Activated T-cell treated with anti-CD3 and anti-CD28 coated beads, Interleukin-2, amount 50 U/mL, for 72 hours (primary cell): Measurements from ENCODE around the gene SEC23IP. TPM values are rescaled to one million over a fixed set of nuclear protein-coding genes. Genes with fewer than 3 reads are reported as not detected.
"Not testable (repeated sequence)": the region's sequence is repeated elsewhere in the genome, so short reads cannot be mapped to it uniquely, and the experiment has no call there.

Experiments used
- ATAC-seq, 2 donors: fragments of 150-1000 bp; cut with Tn5 transposase; replicated peaks in 1 of 2; 2 replicates each; pipeline ENCODE4 v1.10.0; 2021; ENCODE audit warnings: moderate library complexity in 2 of 2, mild to moderate bottlenecking in 1 of 2
- DNase-seq, 2 donors: peaks; one replicate each; pipeline ENCODE4 v3.0.0; 2021 to 2022; ENCODE audit warnings: mixed read lengths in 1 of 2
- H3K27ac Mint-ChIP-seq: one replicate; pipeline ENCODE4 v1.8.0; 2022; ENCODE audit warnings: mild to moderate bottlenecking, moderate library complexity, mixed read lengths
- H3K27me3 Mint-ChIP-seq: one replicate; pipeline ENCODE4 v1.8.0; 2022; ENCODE audit warnings: low read depth, mixed read lengths
- H3K36me3 Mint-ChIP-seq, 2 donors: one replicate each; pipeline ENCODE4 v1.8.0; 2022; ENCODE audit warnings: mixed read lengths in 2 of 2, mild to moderate bottlenecking in 1 of 2; ENCODE audit not compliant: insufficient read depth in 2 of 2
- H3K4me1 Mint-ChIP-seq: one replicate; pipeline ENCODE4 v1.8.0; 2022; ENCODE audit warnings: low read depth, mixed read lengths
- H3K4me3 Mint-ChIP-seq, 2 donors: one replicate each; pipeline ENCODE4 v1.8.0; 2022; ENCODE audit warnings: mild to moderate bottlenecking in 2 of 2, mixed read lengths in 2 of 2, moderate library complexity in 2 of 2
- H3K9me3 Mint-ChIP-seq, 2 donors: one replicate each; pipeline ENCODE4 v1.8.0; 2022; ENCODE audit warnings: mixed read lengths in 2 of 2
- total RNA-seq, 2 donors: library from RNA; stranded (reverse); gene quantifications; one replicate each; pipeline ENCODE4 v1.2.3, GENCODE V29; 2022

Gene SEC23IP
- total RNA-seq, 2 donors from 2014 or later: 47.8 to 57.9 TPM

DNA sequence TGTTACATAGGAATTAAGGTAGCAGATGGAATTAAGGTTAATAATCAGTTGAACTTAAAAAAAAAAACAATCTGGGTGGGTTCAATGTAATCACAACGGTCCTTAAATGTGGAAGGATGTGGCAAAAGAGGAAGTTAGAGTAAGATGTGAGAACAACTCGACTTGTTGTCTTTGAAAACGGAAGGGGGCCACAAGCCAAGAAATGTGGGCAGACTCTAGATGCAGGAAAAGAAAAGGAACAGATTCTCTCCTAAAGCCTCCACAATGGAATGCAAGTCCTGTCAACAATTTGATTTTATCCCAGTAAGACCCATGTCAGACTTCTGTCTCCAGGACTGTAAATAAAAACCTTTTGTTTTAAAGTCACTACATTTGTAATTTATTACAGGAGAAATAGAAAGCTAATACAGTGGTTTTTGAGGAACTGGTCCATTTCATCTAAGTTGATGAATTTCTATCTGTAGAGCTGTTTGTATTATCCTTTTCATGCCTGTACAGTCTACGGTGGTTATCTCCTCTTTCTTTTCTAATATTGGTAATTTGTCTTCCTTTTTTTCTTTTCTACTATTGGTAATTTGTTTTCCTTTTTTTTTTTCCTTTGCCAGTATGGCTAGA is 28.5 kb upstream of the SEC23IP start:
- DNase-seq: no peak
- Mint-ChIP-seq H3K4me1 (peaks cover 89% of the 10 kb centered on the region), H3K27me3 (no peaks in the 10 kb centered on the region), H3K4me3 (no peak overlapping the region), H3K27ac (peak overlapping the region; percentile 97), H3K9me3 (peaks cover 4 to 6% of the 10 kb centered on the region in 2 donors), H3K36me3 (peaks cover 11 to 27% of the 10 kb centered on the region in 2 donors)
- no peak for ATAC-seq

- Mint-ChIP-seq H3K27ac (no peak overlapping the region), H3K27me3 (no peaks in the 10 kb centered on the region), H3K9me3 (peaks cover 4 to 6% of the 10 kb centered on the region in 2 donors), H3K4me1 (peaks cover 90% of the 10 kb centered on the region), H3K36me3 (peaks cover 9 to 24% of the 10 kb centered on the region in 2 donors), H3K4me3 (no peak overlapping the region)
- DNase-seq (no peak), ATAC-seq (no peak)
Measured at GRCh38 chr10:119865699-119866240, 26.8 kb upstream of the SEC23IP start.

DNA sequence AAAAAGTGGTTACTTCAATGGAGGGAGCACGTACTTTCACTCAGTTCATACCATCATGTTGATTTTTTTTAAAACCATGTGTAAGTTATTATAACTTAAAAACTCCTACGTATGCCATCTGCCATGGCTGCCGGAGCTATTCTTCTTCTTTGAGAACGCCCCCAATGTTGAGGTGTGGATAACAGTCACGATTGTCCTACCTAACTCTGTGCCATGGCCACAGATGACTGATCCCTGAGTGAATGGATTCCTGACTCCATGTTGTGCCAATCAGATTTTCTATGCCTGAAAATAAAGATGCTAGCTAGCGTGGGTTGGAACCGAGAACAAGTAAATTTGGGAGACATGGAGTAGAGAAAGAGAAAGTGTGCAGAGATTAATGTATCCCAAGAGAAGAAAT is 25.2 kb upstream of the SEC23IP start:
- no peak overlapping the region for H3K27ac Mint-ChIP-seq
- no peaks in the 10 kb centered on the region for H3K27me3 Mint-ChIP-seq
- H3K4me3 Mint-ChIP-seq: no peak overlapping the region
- peaks cover 84% of the 10 kb centered on the region for H3K4me1 Mint-ChIP-seq
- H3K36me3 Mint-ChIP-seq: peaks cover 13 to 23% of the 10 kb centered on the region in 2 donors
- peaks cover 4 to 6% of the 10 kb centered on the region in 2 donors for H3K9me3 Mint-ChIP-seq
- DNase-seq (no peak), ATAC-seq (no peak)

- peak overlapping the region; percentile 62 to 73 for H3K4me3 Mint-ChIP-seq
- H3K4me1 Mint-ChIP-seq: peaks cover 72% of the 10 kb centered on the region
- not testable (repeated sequence) for ATAC-seq, H3K9me3 Mint-ChIP-seq, DNase-seq, H3K27me3 Mint-ChIP-seq
- H3K36me3 Mint-ChIP-seq: peaks cover 11 to 16% of the 10 kb centered on the region in 2 donors
- H3K27ac Mint-ChIP-seq: peak overlapping the region; percentile 11
Measured at GRCh38 chr10:119869398-119869797, 23.1 kb upstream of the SEC23IP start.

- H3K9me3 Mint-ChIP-seq: no peaks in the 10 kb centered on the region
- H3K27me3 Mint-ChIP-seq: no peaks in the 10 kb centered on the region
- peaks cover 2 to 4% of the 10 kb centered on the region in 2 donors for H3K36me3 Mint-ChIP-seq
- peak overlapping the region; percentile 38 for H3K27ac Mint-ChIP-seq
- H3K4me1 Mint-ChIP-seq: peaks cover 54% of the 10 kb centered on the region
- DNase-seq (peak; percentile 57 to 67), ATAC-seq (peak; percentile 28 to 33)
- peak overlapping the region; percentile 85 to 93 for H3K4me3 Mint-ChIP-seq
Measured at GRCh38 chr10:119871881-119872609, 20.5 kb upstream of the SEC23IP start.

- ATAC-seq: no peak
- no peak for DNase-seq
- no peaks in the 10 kb centered on the region for H3K9me3 Mint-ChIP-seq
- H3K27me3 Mint-ChIP-seq: no peaks in the 10 kb centered on the region
- H3K4me3 Mint-ChIP-seq: peak within 1 kb of the TSS; percentile 87 to 93
- H3K36me3 Mint-ChIP-seq: peaks cover 0 to 4% of the 10 kb centered on the region in 2 donors
- H3K27ac Mint-ChIP-seq: peak within 1 kb of the TSS; percentile 92
- peaks cover 50% of the 10 kb centered on the region for H3K4me1 Mint-ChIP-seq
Measured at GRCh38 chr10:119872610-119872859, 20.0 kb upstream of the SEC23IP start, which contains the start of gene MCMBP. Gene MCMBP (minus strand): TSS chr10:119872843. CDS start chr10:119872584, 259 bp downstream.

- ATAC-seq (peak; percentile 94 to 95), DNase-seq (peak; percentile 91 to 93)
- Mint-ChIP-seq H3K4me3 (peak overlapping the region; percentile 87 to 92), H3K36me3 (peaks cover 0 to 4% of the 10 kb centered on the region in 2 donors), H3K27me3 (no peaks in the 10 kb centered on the region), H3K4me1 (peaks cover 45% of the 10 kb centered on the region), H3K9me3 (no peaks in the 10 kb centered on the region), H3K27ac (peak overlapping the region; percentile 92)
Measured at GRCh38 chr10:119872860-119873681, 19.5 kb upstream of the SEC23IP start.

DNA sequence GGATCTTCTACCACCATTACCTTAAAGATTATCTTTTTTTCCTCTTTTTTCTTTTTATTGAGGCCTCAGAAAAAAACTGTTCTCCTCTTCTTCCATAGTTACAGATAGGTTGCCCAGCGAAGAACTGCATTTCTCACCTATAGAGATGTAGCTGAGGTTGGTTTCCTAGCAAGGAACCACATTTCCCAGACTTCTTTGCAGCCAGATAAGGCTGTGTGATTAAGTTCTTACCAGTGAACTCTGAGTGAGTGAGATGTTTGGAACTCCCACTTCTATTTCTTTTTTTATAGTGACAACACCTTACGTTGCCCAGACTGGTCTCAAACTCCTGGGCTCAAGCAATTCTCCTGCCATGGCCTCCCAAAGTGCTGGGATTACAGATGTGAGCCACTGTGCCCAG is 14.0 kb upstream of the SEC23IP start:
- no peak for ATAC-seq
- no peaks in the 10 kb centered on the region for H3K27me3 Mint-ChIP-seq

DNA sequence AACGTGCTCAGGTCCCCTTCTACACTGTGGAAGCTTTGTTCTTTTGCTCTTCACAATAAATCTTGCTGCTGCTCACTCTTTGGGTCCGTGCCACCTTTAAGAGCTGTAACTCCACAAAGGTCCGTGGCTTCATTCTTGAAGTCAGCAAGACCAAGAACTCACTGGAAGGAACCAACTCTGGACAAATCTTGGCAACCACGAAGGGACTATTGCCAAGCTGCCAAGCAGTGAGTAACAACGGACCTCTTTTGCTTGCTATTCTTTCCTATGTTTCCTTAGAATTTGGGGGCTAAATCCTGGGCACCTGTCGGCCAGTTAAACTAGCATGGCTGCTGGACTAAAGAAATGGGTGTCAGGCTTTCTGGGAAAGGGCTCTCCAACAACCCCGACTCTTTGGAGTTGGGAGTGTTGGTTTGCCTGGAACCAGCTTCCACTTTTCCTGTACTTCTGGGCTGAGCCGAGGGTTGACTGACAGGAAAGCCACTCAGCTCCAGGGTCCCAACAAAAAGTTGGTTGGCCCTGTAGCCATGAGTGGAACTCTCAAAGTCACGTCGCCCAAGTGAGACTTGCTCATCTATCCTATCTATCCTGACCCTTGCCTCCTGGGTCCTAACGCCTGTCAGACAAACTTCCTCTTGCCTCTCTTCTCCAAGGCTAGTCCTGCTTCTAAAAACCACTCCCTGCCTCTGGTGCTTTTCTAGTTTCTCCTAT is 8.5 kb upstream of the SEC23IP start:
- H3K36me3 Mint-ChIP-seq, H3K27ac Mint-ChIP-seq, ATAC-seq, H3K9me3 Mint-ChIP-seq, DNase-seq, H3K4me1 Mint-ChIP-seq, H3K27me3 Mint-ChIP-seq, H3K4me3 Mint-ChIP-seq: not testable (repeated sequence)

More for the DNA sequence above, 14.0 kb upstream of the SEC23IP start:
- no peak for DNase-seq
- H3K4me1 Mint-ChIP-seq: peaks cover 6% of the 10 kb centered on the region
- no peak overlapping the region for H3K4me3 Mint-ChIP-seq
- H3K9me3 Mint-ChIP-seq: no peaks in the 10 kb centered on the region
- H3K36me3 Mint-ChIP-seq: no peaks in the 10 kb centered on the region
- peak overlapping the region; percentile 39 for H3K27ac Mint-ChIP-seq

- H3K27me3 Mint-ChIP-seq, H3K27ac Mint-ChIP-seq, DNase-seq, ATAC-seq, H3K4me3 Mint-ChIP-seq, H3K4me1 Mint-ChIP-seq, H3K9me3 Mint-ChIP-seq, H3K36me3 Mint-ChIP-seq: not testable (repeated sequence)
Measured at GRCh38 chr10:119886070-119886469, 6.5 kb upstream of the SEC23IP start.

DNA sequence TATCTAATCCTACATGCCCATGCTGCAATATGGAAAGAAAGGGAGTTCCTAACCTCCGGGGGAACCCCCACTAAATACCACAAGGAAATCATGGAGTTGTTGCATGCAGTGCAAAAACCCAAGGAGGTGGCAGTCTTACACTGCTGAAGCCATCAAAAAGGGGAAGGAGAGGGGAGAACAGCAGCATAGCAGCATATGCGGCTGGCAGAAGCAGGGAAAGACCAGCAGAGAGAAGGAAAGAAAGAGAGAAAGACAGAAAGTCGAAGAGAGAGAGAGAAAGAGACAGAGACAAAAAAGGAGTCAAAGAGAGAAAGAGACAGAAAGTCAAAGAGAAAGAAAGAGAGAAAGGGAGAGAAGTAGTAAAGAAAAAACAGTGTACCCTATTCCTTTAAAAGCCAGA is 3.8 kb upstream of the SEC23IP start:
- not testable (repeated sequence) for H3K4me3 Mint-ChIP-seq, ATAC-seq

GRCh38 chr10:119889201-119889600 is 3.3 kb upstream of the SEC23IP start:
- not testable (repeated sequence) for ATAC-seq, H3K36me3 Mint-ChIP-seq, H3K27ac Mint-ChIP-seq, H3K4me3 Mint-ChIP-seq, H3K9me3 Mint-ChIP-seq, DNase-seq, H3K27me3 Mint-ChIP-seq
- peaks cover 20% of the 10 kb centered on the region for H3K4me1 Mint-ChIP-seq

More for the DNA sequence above, 3.8 kb upstream of the SEC23IP start:
- H3K36me3 Mint-ChIP-seq, H3K27me3 Mint-ChIP-seq, H3K9me3 Mint-ChIP-seq, DNase-seq, H3K27ac Mint-ChIP-seq: not testable (repeated sequence)
- peaks cover 15% of the 10 kb centered on the region for H3K4me1 Mint-ChIP-seq
